NB4 (cell line): ENCODE data around the gene MYLK.

Source experiments
- MYC ChIP-seq: IDR thresholded peaks from 2 replicates; pipeline ENCODE4 v1.6.1; 2011; ENCODE audit warnings: low read depth, low read length
- POLR2A ChIP-seq: IDR thresholded peaks from 2 replicates; pipeline ENCODE4 v1.6.1; 2011; ENCODE audit warnings: mild to moderate bottlenecking; ENCODE audit not compliant: insufficient read length; ENCODE audit errors: extremely low read depth
- TF ChIP-seq, protein P1 (sequence below): IDR thresholded peaks from one replicate; pipeline ENCODE4 v1.5.1; 2012; ENCODE audit warnings: low read depth, low read length
- TF ChIP-seq, protein P2 (sequence below): IDR thresholded peaks from 2 replicates; pipeline ENCODE4 v1.6.1; 2011; ENCODE audit warnings: low read depth, low read length

DNA sequence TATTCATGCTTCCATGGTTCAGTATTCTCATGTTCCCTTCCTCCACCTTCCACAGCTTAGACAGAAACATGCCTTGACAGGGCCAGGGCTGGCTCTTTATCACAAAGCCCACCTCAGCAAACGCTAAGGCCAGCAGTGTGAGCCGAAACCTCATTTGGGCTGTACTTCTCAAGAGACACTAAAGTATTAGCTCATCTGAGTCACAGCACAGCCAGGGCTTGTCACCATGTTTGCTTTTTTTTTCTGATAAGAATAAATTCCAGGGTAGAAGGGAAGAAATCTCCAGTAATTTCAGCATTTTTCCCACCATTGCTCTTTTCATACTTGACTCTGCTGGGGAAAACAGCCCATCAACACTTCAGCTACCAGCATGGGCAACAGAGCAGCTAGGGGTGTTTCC, 95.4 kb downstream of the MYLK start:
- TF ChIP-seq, protein P1, sequence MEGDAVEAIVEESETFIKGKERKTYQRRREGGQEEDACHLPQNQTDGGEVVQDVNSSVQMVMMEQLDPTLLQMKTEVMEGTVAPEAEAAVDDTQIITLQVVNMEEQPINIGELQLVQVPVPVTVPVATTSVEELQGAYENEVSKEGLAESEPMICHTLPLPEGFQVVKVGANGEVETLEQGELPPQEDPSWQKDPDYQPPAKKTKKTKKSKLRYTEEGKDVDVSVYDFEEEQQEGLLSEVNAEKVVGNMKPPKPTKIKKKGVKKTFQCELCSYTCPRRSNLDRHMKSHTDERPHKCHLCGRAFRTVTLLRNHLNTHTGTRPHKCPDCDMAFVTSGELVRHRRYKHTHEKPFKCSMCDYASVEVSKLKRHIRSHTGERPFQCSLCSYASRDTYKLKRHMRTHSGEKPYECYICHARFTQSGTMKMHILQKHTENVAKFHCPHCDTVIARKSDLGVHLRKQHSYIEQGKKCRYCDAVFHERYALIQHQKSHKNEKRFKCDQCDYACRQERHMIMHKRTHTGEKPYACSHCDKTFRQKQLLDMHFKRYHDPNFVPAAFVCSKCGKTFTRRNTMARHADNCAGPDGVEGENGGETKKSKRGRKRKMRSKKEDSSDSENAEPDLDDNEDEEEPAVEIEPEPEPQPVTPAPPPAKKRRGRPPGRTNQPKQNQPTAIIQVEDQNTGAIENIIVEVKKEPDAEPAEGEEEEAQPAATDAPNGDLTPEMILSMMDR: no peak
- no peak for TF ChIP-seq POLR2A
- TF ChIP-seq, protein P2, sequence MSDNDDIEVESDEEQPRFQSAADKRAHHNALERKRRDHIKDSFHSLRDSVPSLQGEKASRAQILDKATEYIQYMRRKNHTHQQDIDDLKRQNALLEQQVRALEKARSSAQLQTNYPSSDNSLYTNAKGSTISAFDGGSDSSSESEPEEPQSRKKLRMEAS: no peak
- no peak for TF ChIP-seq MYC
